B cell (primary cell): Measurements from ENCODE around the gene FBN1.

Experiments
- EZH2 ChIP-seq: IDR thresholded peaks from 2 replicates; pipeline ENCODE4 v1.6.1; 2012; ENCODE audit warnings: borderline replicate concordance, low read depth, mild to moderate bottlenecking, moderate library complexity, low read length; ENCODE audit not compliant: insufficient read depth, poor library complexity, severe bottlenecking
- TF ChIP-seq, protein P1 (sequence below): fragments of 200-600 bp; IDR thresholded peaks from one replicate; pipeline ENCODE4 v1.8.0; 2022; ENCODE audit warnings: antibody characterized with exemption, mild to moderate bottlenecking

DNA sequence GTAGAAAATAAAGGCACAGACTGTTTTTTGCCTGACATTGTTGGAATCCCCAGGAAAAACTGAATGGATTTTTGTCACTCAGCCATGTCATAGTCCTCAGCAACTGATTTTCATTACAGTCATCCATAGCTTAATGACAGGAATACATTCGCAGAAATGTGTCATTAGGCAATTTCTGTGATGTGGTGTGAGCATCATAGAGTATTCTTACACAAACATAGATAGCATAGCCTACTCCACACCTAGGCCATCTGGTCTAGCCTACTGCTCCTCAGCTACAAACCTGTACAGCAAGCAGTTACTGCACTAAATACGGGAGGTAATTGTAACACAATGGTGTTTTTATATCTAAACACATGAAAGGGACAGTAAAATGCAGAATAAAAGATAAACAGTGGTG, 34.4 kb upstream of the FBN1 start:
- TF ChIP-seq, protein P1, sequence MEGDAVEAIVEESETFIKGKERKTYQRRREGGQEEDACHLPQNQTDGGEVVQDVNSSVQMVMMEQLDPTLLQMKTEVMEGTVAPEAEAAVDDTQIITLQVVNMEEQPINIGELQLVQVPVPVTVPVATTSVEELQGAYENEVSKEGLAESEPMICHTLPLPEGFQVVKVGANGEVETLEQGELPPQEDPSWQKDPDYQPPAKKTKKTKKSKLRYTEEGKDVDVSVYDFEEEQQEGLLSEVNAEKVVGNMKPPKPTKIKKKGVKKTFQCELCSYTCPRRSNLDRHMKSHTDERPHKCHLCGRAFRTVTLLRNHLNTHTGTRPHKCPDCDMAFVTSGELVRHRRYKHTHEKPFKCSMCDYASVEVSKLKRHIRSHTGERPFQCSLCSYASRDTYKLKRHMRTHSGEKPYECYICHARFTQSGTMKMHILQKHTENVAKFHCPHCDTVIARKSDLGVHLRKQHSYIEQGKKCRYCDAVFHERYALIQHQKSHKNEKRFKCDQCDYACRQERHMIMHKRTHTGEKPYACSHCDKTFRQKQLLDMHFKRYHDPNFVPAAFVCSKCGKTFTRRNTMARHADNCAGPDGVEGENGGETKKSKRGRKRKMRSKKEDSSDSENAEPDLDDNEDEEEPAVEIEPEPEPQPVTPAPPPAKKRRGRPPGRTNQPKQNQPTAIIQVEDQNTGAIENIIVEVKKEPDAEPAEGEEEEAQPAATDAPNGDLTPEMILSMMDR = no peak
- no peak for TF ChIP-seq EZH2
